Measurements from ENCODE around the gene HOXD8. TPM values are rescaled to one million over a fixed set of nuclear protein-coding genes. Genes with fewer than 3 reads are reported as not detected.

Gene HOXD8
- total RNA-seq, 1 experiment from 2014 or later: 0.39 TPM

DNA sequence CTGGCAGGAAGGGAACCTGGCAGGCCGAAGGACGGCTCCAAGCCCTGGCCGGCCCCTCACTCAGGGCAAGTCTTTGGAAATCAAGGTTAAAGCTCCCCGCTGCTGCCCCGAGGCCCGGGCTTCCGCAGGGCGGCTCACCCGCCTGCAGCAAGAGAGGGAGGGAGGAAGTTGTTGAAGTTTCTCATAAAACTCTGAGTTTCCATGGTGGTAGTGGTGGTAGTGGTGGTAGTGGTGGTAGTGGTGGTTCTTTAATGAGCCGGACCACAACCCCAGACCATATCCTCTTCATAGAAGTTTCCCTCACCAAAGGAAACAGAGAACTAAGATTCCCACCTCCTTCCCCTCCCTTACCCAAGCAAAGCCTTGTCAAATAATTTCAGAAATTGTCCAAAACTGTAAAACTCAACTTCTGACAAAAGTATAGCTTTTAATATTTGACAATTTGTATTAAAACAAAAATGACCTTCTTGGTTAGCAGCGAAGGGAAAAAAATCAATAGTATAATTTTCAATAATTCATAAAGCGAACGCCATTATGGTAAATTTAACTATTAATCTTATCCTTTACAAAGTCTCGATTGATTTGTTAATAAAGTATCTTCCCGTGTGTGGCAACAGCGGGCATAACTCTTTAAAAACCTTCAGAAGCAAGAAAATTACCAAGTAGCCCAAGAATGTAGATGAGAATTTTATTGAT is 14.4 kb upstream of the HOXD8 start:
- no TSS peak for BruUV-seq (replicated peaks)
- Histone ChIP-seq H3K27me3 (ENCODE audit: insufficient read depth, low read depth) (peaks cover 87% of the 10 kb centered on the region), H3K4me2 (no peak overlapping the region), H3K9me2 (ENCODE audit: insufficient read depth) (no peaks in the 10 kb centered on the region), H4K20me1 (ENCODE audit: insufficient read depth) (no peaks in the 10 kb centered on the region), H2AFZ (no peak overlapping the region), H3K36me3 (ENCODE audit: low read depth) (no peaks in the 10 kb centered on the region), H3K4me1 (replicated peaks; ENCODE audit: insufficient read depth) (no peaks in the 10 kb centered on the region), H3K27ac (no peak overlapping the region), H3K4me3 (no peak overlapping the region), H3K9me3 (ENCODE audit: insufficient read depth, low read depth) (no peaks in the 10 kb centered on the region), H3F3A (ENCODE audit: insufficient read depth, low read depth) (no peaks in the 10 kb centered on the region), H3K79me2 (ENCODE audit: low read depth) (no peaks in the 10 kb centered on the region)
- CTCF ChIA-PET: interaction anchor here (0.6 kb wide), 1 partner anchor 1034 kb away, joined by 3 read pairs; no protein-coding TSS in a partner anchor
- TF ChIP-seq, protein P1, sequence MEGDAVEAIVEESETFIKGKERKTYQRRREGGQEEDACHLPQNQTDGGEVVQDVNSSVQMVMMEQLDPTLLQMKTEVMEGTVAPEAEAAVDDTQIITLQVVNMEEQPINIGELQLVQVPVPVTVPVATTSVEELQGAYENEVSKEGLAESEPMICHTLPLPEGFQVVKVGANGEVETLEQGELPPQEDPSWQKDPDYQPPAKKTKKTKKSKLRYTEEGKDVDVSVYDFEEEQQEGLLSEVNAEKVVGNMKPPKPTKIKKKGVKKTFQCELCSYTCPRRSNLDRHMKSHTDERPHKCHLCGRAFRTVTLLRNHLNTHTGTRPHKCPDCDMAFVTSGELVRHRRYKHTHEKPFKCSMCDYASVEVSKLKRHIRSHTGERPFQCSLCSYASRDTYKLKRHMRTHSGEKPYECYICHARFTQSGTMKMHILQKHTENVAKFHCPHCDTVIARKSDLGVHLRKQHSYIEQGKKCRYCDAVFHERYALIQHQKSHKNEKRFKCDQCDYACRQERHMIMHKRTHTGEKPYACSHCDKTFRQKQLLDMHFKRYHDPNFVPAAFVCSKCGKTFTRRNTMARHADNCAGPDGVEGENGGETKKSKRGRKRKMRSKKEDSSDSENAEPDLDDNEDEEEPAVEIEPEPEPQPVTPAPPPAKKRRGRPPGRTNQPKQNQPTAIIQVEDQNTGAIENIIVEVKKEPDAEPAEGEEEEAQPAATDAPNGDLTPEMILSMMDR (conservative IDR thresholded peaks at IDR 0.05): no peak
- no peak for TF ChIP-seq EZH2 (IDR thresholded peaks at IDR 0.05; ENCODE audit: low read depth)
- POLR2A ChIA-PET (ENCODE audit: unreplicated experiment): no interaction called here
- DNase-seq: no peak
- intact Hi-C loops (cut with micrococcal nuclease; ENCODE audit: unreplicated experiment): loop anchor here (5.0 kb wide), 1 partner anchor 1032 kb away; no protein-coding TSS in a partner anchor

DNA sequence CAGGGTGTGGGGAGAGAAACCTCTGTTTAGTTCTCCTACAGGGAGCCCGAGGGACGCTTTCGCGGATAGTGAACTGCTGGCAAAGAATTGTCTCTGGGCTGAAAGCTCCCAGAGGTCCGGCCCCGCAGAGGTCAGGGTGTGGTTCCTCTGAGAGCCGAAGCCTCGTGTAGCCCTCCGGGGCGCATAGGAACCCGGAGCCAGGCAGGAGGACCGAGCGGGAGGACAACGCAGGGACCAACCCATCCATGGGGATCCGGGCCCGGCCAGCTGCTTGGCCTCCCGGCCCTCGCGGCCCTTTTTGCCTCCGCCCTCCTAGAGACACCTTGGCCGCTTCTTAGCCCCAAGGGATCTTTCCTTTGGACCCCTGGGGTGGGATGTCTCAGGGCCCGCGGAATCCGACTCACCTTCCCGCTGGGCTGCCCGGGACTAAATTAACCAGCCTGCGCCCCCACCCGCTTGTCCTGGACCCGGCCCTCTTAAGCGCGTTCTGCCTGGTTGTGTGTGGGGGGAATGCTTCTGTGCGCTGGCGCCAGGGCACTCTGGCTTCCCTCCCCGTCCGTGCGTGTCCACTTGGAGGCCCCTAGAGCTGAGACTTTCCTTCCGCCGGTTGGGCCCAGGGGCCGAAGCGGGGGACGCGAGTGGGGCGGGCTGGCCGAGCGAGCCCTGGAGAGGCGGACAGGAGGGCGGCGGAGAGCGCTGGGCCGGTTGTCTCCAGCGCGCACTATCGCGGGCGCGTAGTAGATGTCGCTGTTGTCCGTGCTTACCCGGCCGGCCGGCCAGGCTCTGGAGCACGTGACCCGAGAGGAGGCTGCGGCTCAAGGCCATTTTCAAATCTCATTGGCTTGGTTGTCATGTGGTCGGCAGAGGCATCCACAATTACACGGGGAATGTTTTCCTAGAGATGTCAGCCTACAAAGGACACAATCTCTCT is 13.4 kb upstream of the HOXD8 start, which contains the start of gene HOXD10:
TSS of gene HOXD10 (plus strand) at position 896 of the 931 bp plus-strand sequence. CDS start 56 bp downstream, outside the sequence.
- H3K27me3 ChIP-seq (ENCODE audit: insufficient read depth, low read depth): peaks cover 92% of the 10 kb centered on the region
- intact Hi-C loops (cut with micrococcal nuclease; ENCODE audit: unreplicated experiment): no loop called here
- H3K36me3 ChIP-seq (ENCODE audit: low read depth): no peaks in the 10 kb centered on the region
- H3F3A ChIP-seq (ENCODE audit: insufficient read depth, low read depth): no peaks in the 10 kb centered on the region
- no peaks in the 10 kb centered on the region for H3K79me2 ChIP-seq (ENCODE audit: low read depth)
- H3K4me1 ChIP-seq (replicated peaks; ENCODE audit: insufficient read depth): no peaks in the 10 kb centered on the region
- H3K9me2 ChIP-seq (ENCODE audit: insufficient read depth): no peaks in the 10 kb centered on the region
- CTCF ChIA-PET: no interaction called here
- BruUV-seq (replicated peaks): no TSS peak
- no peak within 1 kb of the TSS for H3K27ac ChIP-seq
- TF ChIP-seq, protein P1 (conservative IDR thresholded peaks at IDR 0.05): no peak
- no peak for TF ChIP-seq EZH2 (IDR thresholded peaks at IDR 0.05; ENCODE audit: low read depth)
- no peak within 1 kb of the TSS for H3K4me2 ChIP-seq
- no peak within 1 kb of the TSS for H3K4me3 ChIP-seq
- H2AFZ ChIP-seq: no peak within 1 kb of the TSS
- no peaks in the 10 kb centered on the region for H4K20me1 ChIP-seq (ENCODE audit: insufficient read depth)
- no peaks in the 10 kb centered on the region for H3K9me3 ChIP-seq (ENCODE audit: insufficient read depth, low read depth)
- DNase-seq: no peak
- POLR2A ChIA-PET (ENCODE audit: unreplicated experiment): no interaction called here

DNA sequence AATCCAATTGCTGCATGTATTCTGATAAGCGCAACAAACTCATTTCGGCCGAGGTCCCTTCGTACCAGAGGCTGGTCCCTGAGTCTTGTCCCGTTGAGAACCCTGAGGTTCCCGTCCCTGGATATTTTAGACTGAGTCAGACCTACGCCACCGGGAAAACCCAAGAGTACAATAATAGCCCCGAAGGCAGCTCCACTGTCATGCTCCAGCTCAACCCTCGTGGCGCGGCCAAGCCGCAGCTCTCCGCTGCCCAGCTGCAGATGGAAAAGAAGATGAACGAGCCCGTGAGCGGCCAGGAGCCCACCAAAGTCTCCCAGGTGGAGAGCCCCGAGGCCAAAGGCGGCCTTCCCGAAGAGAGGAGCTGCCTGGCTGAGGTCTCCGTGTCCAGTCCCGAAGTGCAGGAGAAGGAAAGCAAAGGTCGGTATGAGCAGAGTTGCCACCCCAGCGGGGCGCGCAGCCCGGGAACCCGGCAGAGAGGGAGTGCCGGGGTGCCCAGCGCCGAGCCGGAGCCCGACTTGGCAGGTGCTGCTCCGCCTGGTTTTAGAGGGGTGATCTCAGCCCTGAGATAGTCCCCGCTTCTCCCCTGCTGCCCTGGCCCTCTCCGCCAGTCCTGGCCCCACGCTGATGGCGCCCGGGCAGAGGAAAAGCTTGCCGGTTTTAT is 12.2 kb upstream of the HOXD8 start:
- no peaks in the 10 kb centered on the region for H4K20me1 ChIP-seq (ENCODE audit: insufficient read depth)
- no peaks in the 10 kb centered on the region for H3K36me3 ChIP-seq (ENCODE audit: low read depth)
- no peak overlapping the region for H2AFZ ChIP-seq
- H3K27me3 ChIP-seq (ENCODE audit: insufficient read depth, low read depth): peaks cover 87% of the 10 kb centered on the region
- H3K4me3 ChIP-seq: no peak overlapping the region
- no peaks in the 10 kb centered on the region for H3K9me3 ChIP-seq (ENCODE audit: insufficient read depth, low read depth)
- H3K4me1 ChIP-seq (replicated peaks; ENCODE audit: insufficient read depth): no peaks in the 10 kb centered on the region
- H3F3A ChIP-seq (ENCODE audit: insufficient read depth, low read depth): no peaks in the 10 kb centered on the region
- CTCF ChIA-PET: no interaction called here
- DNase-seq: no peak
- POLR2A ChIA-PET (ENCODE audit: unreplicated experiment): no interaction called here
- no peaks in the 10 kb centered on the region for H3K9me2 ChIP-seq (ENCODE audit: insufficient read depth)
- TF ChIP-seq, protein P1 (conservative IDR thresholded peaks at IDR 0.05): no peak
- intact Hi-C loops (cut with micrococcal nuclease; ENCODE audit: unreplicated experiment): no loop called here
- no peaks in the 10 kb centered on the region for H3K79me2 ChIP-seq (ENCODE audit: low read depth)
- no TSS peak for BruUV-seq (replicated peaks)
- H3K4me2 ChIP-seq: no peak overlapping the region
- no peak overlapping the region for H3K27ac ChIP-seq
